GM21717 (cell line): ENCODE measurements around the gene NUDT13.
A peak's percentile ranks its signal among the peaks of the same experiment; 100 is the strongest.

Experiments
- ATAC-seq: cut with Tn5 transposase; IDR thresholded peaks from one replicate; pipeline ENCODE4 v1.9.1; 2021; ENCODE audit warnings: mild to moderate bottlenecking, moderate library complexity; ENCODE audit not compliant: unreplicated experiment

Gene NUDT13

GRCh38 chr10:73161079-73161478, 50.8 kb downstream of the NUDT13 start:
- no peak for ATAC-seq

GRCh38 chr10:73161662-73162061, 51.4 kb downstream of the NUDT13 start:
- no peak for ATAC-seq

- ATAC-seq: no peak
Observed at GRCh38 chr10:73163096-73163495, 52.8 kb downstream of the NUDT13 start.

- no peak for ATAC-seq
Observed at GRCh38 chr10:73166972-73167371, 56.7 kb downstream of the NUDT13 start.

- ATAC-seq: peak; percentile 24
Observed at GRCh38 chr10:73167458-73167782, 57.2 kb downstream of the NUDT13 start.

- peak; percentile 82 for ATAC-seq
Observed at GRCh38 chr10:73167783-73168464, 57.7 kb downstream of the NUDT13 start, which contains the start of the genes ECD and FAM149B1. Gene ECD (minus strand): TSS chr10:73168008. CDS start chr10:73163937, 4,071 bp downstream. Gene FAM149B1 (plus strand): TSS chr10:73168119. CDS start chr10:73168340, 221 bp downstream.

- ATAC-seq: peak; percentile 30
Observed at GRCh38 chr10:73168465-73168803, 58.2 kb downstream of the NUDT13 start.

GRCh38 chr10:73169320-73169719, 59.1 kb downstream of the NUDT13 start:
- ATAC-seq: no peak

- ATAC-seq: no peak
Observed at GRCh38 chr10:73172867-73173266, 62.6 kb downstream of the NUDT13 start.

GRCh38 chr10:73174148-73174925, 64.1 kb downstream of the NUDT13 start:
- ATAC-seq: no peak
